Astrocyte of the hippocampus (primary cell): Measurements from ENCODE around the gene MRC2.
"Not testable (repeated sequence)": the region's sequence is repeated elsewhere in the genome, so short reads cannot be mapped to it uniquely, and the experiment has no call there.

Experiments used
- DNase-seq: peaks from one replicate; pipeline ENCODE4 v3.0.0; 2011; ENCODE audit warnings: low read depth, low spot score

Gene MRC2

DNA sequence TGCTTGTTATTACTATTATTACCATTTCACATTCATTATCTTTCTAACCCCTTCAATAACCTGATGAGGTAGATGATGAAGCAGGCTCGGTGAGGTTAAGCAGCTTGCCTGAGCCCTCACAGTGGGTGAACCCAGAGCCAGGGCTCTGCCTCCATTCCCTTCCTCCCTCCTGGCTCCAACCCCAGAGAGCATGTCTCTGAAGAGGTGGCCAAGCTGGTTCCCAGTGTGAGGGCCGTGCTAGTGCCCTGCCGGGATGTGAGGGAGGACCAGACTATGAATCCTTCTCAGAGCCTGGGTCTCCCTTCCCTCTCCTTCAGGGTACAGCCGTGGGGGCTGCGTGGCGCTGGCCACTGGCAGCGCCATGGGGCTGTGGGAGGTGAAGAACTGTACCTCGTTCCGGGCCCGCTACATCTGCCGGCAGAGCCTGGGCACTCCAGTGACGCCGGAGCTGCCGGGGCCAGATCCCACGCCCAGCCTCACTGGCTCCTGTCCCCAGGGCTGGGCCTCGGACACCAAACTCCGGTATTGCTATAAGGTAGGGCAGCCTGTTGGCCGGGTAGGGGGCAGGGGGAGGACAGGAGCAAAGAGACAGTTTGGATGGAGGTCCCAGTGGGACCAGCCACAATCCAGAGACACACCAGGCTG lies 49.6 kb downstream of the MRC2 start:
- DNase-seq = no peak

DNA sequence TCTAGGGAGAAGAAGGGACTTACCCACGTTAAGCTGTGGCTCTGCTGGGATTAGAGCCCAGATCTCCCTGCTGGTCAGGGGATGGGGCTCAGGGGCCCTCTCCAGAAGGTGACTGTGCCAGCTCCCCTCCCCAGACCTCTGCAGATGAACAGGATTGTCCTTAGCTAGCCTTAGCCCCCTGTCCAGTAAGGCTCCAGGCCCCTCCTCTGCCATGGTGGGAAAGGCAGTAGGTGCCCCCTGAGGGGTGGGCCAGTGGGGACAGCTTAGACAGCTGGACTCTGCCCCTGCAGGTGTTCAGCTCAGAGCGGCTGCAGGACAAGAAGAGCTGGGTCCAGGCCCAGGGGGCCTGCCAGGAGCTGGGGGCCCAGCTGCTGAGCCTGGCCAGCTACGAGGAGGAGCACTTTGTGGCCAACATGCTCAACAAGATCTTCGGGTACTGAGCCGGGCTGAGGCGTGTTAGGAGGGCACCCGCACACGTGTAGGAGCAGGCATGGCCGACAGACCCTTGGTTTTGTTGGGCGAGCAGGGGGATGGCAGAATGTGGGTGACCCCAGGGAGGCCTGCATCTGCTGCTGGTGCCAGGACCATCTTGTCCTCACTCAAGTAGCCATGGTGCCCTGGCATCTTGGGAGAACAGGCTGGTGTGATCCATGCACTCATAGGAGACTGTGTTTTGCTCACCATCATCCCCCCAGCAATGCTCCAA lies 50.9 kb downstream of the MRC2 start:
- DNase-seq = no peak

DNA sequence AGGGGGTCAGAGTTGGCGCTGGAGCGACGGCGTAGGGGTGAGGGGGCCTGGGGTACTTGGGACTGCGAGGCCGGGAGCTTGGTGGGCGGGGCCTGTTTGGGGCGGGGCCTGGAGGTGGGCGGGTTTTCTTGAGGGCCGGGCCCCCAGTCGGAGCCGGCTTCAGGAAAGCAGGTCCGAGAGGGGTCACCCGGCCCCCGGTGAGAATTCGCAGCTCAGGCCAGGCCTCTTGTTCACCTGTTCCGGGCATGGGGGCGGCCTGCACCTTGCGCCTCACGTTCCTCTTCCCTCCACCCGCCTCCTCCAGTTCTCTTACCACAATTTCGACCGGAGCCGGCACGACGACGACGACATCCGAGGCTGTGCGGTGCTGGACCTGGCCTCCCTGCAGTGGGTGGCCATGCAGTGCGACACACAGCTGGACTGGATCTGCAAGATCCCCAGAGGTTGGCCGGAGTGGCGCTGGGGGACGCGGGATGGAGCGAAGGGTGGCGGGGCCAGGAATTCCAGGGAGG lies 52.5 kb downstream of the MRC2 start:
- no peak for DNase-seq

- no peak for DNase-seq
Measured at GRCh38 chr17:62680541-62681052, 53.1 kb downstream of the MRC2 start.

- DNase-seq = no peak
Measured at GRCh38 chr17:62681061-62681938, 53.8 kb downstream of the MRC2 start.

DNA sequence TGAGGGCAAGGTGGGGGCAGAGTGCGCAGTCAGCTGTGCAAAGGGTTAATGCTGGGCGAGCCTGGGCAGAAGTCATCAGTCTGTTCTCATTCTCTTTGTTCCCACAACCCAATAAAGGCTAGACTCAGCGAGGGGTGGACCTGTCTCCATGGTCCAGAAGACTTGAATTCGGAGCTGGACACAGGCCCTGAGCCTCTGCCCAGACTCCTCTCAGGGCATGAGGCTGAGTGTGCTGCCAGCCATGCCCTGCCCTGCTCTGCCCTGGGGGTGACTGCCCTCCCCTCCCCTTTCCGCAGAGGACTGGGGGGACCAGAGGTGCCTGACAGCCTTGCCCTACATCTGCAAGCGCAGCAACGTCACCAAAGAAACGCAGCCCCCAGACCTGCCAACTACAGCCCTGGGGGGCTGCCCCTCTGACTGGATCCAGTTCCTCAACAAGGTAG lies 54.5 kb downstream of the MRC2 start:
- no peak for DNase-seq

DNA sequence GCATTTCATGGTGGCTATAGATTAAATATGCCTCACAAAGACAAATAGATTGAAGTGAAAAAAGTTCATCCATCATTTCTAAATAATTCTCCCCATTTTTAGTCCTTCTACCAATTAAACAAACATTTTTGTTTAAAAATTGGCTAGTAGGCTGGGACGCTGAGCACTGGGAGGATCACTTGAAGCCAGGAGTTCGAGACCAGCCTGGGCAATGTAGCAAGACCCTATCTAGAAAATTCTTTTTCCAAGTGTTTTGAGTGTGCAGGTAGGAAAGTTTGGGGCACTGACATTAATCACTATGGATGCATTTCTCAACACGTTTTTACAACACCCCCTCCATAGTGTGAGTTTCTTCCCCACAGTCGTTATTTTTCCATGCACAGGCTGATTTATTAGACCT lies 56.7 kb downstream of the MRC2 start:
- no peak for DNase-seq

GRCh38 chr17:62687997-62688396 lies 60.5 kb downstream of the MRC2 start:
- no peak for DNase-seq

- DNase-seq = no peak
Measured at GRCh38 chr17:62688398-62689160, 61.1 kb downstream of the MRC2 start.

- DNase-seq = no peak
Measured at GRCh38 chr17:62689441-62690167, 62.1 kb downstream of the MRC2 start.

DNA sequence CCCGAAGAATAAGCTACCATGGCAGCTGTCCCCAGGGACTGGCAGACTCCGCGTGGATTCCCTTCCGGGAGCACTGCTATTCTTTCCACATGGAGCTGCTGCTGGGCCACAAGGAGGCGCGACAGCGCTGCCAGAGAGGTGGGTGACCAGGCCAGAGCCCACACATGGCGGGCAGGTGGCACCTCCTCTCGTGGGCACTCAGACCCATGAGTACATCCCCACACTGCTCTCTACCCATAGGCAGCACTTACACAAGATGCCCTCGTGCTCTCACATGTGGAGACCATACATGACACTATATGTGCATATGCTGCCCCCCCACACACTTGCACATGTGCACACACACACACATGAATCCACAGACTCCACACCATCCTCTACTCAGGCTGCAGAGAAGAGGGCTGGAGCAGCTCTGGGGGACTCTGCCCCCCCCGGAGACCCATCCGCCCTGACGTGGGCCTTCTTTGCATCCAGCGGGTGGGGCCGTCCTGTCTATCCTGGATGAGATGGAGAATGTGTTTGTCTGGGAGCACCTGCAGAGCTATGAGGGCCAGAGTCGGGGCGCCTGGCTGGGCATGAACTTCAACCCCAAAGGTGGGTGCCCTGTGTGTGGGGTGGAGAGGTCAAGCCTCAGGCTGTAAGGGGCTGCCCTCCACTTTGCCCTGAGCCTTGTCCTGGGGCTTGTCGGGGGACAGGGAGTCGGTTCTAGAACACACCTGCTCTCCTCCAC lies 62.9 kb downstream of the MRC2 start:
- DNase-seq = no peak

GRCh38 chr17:62691589-62691915 lies 64.1 kb downstream of the MRC2 start:
- not testable (repeated sequence) for DNase-seq

GRCh38 chr17:62692159-62692651 lies 64.7 kb downstream of the MRC2 start:
- no peak for DNase-seq

GRCh38 chr17:62692721-62693431 lies 65.4 kb downstream of the MRC2 start:
- no peak for DNase-seq

- DNase-seq = peak; percentile 39
Measured at GRCh38 chr17:62693616-62694409, 66.3 kb downstream of the MRC2 start.

GRCh38 chr17:62695093-62695738 lies 67.7 kb downstream of the MRC2 start:
- DNase-seq = not testable (repeated sequence)

- no peak for DNase-seq
Measured at GRCh38 chr17:62696256-62696655, 68.8 kb downstream of the MRC2 start.
